Left renal cortex interstitium (tissue), 4 donors: Measurements from ENCODE around the gene TTC7B. TPM values are rescaled to one million over a fixed set of nuclear protein-coding genes. Genes with fewer than 3 reads are reported as not detected.
"Not testable (repeated sequence)": the region's sequence is repeated elsewhere in the genome, so short reads cannot be mapped to it uniquely, and the experiment has no call there.

ENCODE experiments used
- DNase-seq, 4 donors: peaks; one replicate each; pipeline ENCODE4 v3.0.0-alpha.2; 2013; ENCODE audit warnings: low read depth in 4 of 4, low spot score in 2 of 4, missing footprints in 1 of 4
- polyA plus RNA-seq, 4 donors: library from polyadenylated mRNA; unstranded; fragments of 120-200 nt; gene quantifications; one replicate each; pipeline ENCODE4 v1.2.1, GENCODE V29; 2013; ENCODE audit not compliant: insufficient read length in 4 of 4

TTC7B gene
- 10 to 100 TPM; 42.1 to 52.1 (median 45.3) TPM for polyA plus RNA-seq

GRCh38 chr14:90815822-90816662, at the start of gene TTC7B:
TTC7B (minus strand) TSS chr14:90816430; CDS start chr14:90816295, 135 bp downstream.
- no peak for DNase-seq

GRCh38 chr14:90864741-90865140, 48.5 kb upstream of the TTC7B start:
- no peak for DNase-seq

GRCh38 chr14:90858511-90858910, 42.3 kb upstream of the TTC7B start:
- no peak for DNase-seq

GRCh38 chr14:90857866-90858265, 41.6 kb upstream of the TTC7B start:
- no peak for DNase-seq

GRCh38 chr14:90856115-90856514, 39.9 kb upstream of the TTC7B start:
- DNase-seq = not testable (repeated sequence)

GRCh38 chr14:90853116-90853515, 36.9 kb upstream of the TTC7B start:
- DNase-seq = no peak

- no peak for DNase-seq
These were observed 35.3 kb upstream of the TTC7B start for GRCh38 chr14:90851327-90852036.

GRCh38 chr14:90850487-90850886, 34.3 kb upstream of the TTC7B start:
- DNase-seq = peak in 1 of 4 donors; percentile 33

GRCh38 chr14:90849787-90850444, 33.7 kb upstream of the TTC7B start:
- DNase-seq = no peak

GRCh38 chr14:90848944-90849731, 32.9 kb upstream of the TTC7B start:
- DNase-seq = no peak

GRCh38 chr14:90846511-90846910, 30.3 kb upstream of the TTC7B start:
- DNase-seq = no peak

- no peak for DNase-seq
These were observed 28.1 kb upstream of the TTC7B start for GRCh38 chr14:90844321-90844720.

GRCh38 chr14:90842726-90843125, 26.5 kb upstream of the TTC7B start:
- DNase-seq = no peak

- DNase-seq = not testable (repeated sequence)
These were observed 24.4 kb upstream of the TTC7B start for GRCh38 chr14:90840667-90841066.

GRCh38 chr14:90839889-90840266, 23.6 kb upstream of the TTC7B start:
- no peak for DNase-seq

GRCh38 chr14:90839024-90839888, 23.0 kb upstream of the TTC7B start:
- no peak for DNase-seq

- not testable (repeated sequence) for DNase-seq
These were observed 22.3 kb upstream of the TTC7B start for GRCh38 chr14:90838531-90838930.

- DNase-seq = no peak
These were observed 21.1 kb upstream of the TTC7B start for GRCh38 chr14:90837355-90837754.

GRCh38 chr14:90836692-90837063, 20.4 kb upstream of the TTC7B start:
- DNase-seq = no peak

- DNase-seq = no peak
These were observed 15.6 kb upstream of the TTC7B start for GRCh38 chr14:90831821-90832220.
